Testis (tissue), 3 donors: ENCODE data around the gene ZC3H10. TPM values are rescaled to one million over a fixed set of nuclear protein-coding genes. Genes with fewer than 3 reads are reported as not detected.

Experiments
- DNase-seq: peaks from one replicate; pipeline ENCODE4 v3.0.0-alpha.2; 2019
- H3K27ac ChIP-seq, 2 donors: fragments of 200-600 bp; sonication (generic); one replicate each; pipeline ENCODE4 v1.5.1; 2019
- H3K27me3 ChIP-seq: fragments of 200-600 bp; sonication (generic); one replicate; pipeline ENCODE4 v1.5.1; 2019
- H3K36me3 ChIP-seq: fragments of 200-600 bp; sonication (generic); one replicate; pipeline ENCODE4 v1.5.1; 2017; ENCODE audit warnings: low read depth; ENCODE audit errors: missing control alignments
- H3K4me1 ChIP-seq: fragments of 200-600 bp; sonication (generic); one replicate; pipeline ENCODE4 v1.5.1; 2019
- H3K4me3 ChIP-seq, 2 donors: fragments of 200-600 bp; sonication (generic); one replicate each; pipeline ENCODE4 v1.5.1; 2017 to 2019
- H3K9me3 ChIP-seq: fragments of 200-600 bp; sonication (generic); one replicate; pipeline ENCODE4 v1.5.1; 2017
- CTCF ChIP-seq, 3 experiments: fragments of 450-650 bp in 2 of 3; fragments of 200-600 bp in 1 of 3; sonication (generic) in 1 of 3; IDR thresholded peaks; one replicate each; pipeline ENCODE4 v1.5.1; 2016 to 2019; ENCODE audit warnings: antibody characterized with exemption in 3 of 3, mild to moderate bottlenecking in 2 of 3, moderate library complexity in 1 of 3
- POLR2A ChIP-seq: fragments of 450-650 bp; IDR thresholded peaks from one replicate; pipeline ENCODE4 v1.6.1; 2017; ENCODE audit warnings: antibody characterized with exemption, mild to moderate bottlenecking, moderate library complexity
- WGBS, 2 donors: methylation state at CpG; one replicate each; pipeline ENCODE4 v1.1.5; 2018; 5-methylcytosine and 5-hydroxymethylcytosine counted together
- intact Hi-C: fragments of 100-400 bp; cut with DNase I; formaldehyde crosslinking; loops from one replicate; pipeline ENCODE4 v1.15.1; 2023; ENCODE audit warnings: low total_unique reads
- polyA plus RNA-seq: library from polyadenylated mRNA; stranded (reverse); fragments of 350-450 nt; fragmentation: Illumina TruSeq; extraction: RNeasy Lipid Tissue Mini Kit (QIAGEN cat#74804); gene quantifications from one replicate; pipeline ENCODE4 v1.2.3, GENCODE V29; 2014; ENCODE audit warnings: low read depth, low replicate concordance; ENCODE audit not compliant: insufficient read depth
- total RNA-seq, 2 donors: library from RNA; depleted of rRNA; stranded (reverse); fragments of >200 nt; gene quantifications; one replicate each; pipeline ENCODE4 v1.2.3, GENCODE V29; 2016

Gene ZC3H10
- total and polyA plus RNA-seq, 3 donors from 2014 or later, result 12.4 to 20.6 (median 16.2) TPM

GRCh38 chr12:56164345-56164729 lies 46.3 kb downstream of the ZC3H10 start:
- TF ChIP-seq POLR2A, result no peak
- no peak for TF ChIP-seq CTCF (IDR thresholded peaks at IDR 0.05)
- Histone ChIP-seq H3K9me3 (no peaks in the 10 kb centered on the region), H3K4me3 (no peak overlapping the region), H3K4me1 (peaks cover 24% of the 10 kb centered on the region), H3K27ac (no peak overlapping the region), H3K36me3 (no peaks in the 10 kb centered on the region), H3K27me3 (no peaks in the 10 kb centered on the region)
- intact Hi-C loops, result loop anchor here (5.0 kb wide), 1 partner anchor 37 kb away; the partner anchor contains the start of gene ESYT1
- no peak for DNase-seq
- 89% methylated on average over 17 of the region's 17 CpGs for WGBS, 2 donors

GRCh38 chr12:56165369-56165768 lies 47.3 kb downstream of the ZC3H10 start:
- no peaks in the 10 kb centered on the region for H3K9me3 ChIP-seq
- 17 to 70% methylated on average over 1 to 4 of the region's 4 CpGs for WGBS, 2 donors
- H3K36me3 ChIP-seq, result no peaks in the 10 kb centered on the region
- H3K27ac ChIP-seq, result no peak overlapping the region
- DNase-seq, result no peak
- no peak for TF ChIP-seq POLR2A
- TF ChIP-seq CTCF (IDR thresholded peaks at IDR 0.05), result no peak
- H3K27me3 ChIP-seq, result no peaks in the 10 kb centered on the region
- no peak overlapping the region for H3K4me3 ChIP-seq
- peaks cover 14% of the 10 kb centered on the region for H3K4me1 ChIP-seq
- intact Hi-C loops, result no loop called here

- H3K27me3 ChIP-seq, result no peaks in the 10 kb centered on the region
- intact Hi-C loops, result no loop called here
- H3K36me3 ChIP-seq, result no peaks in the 10 kb centered on the region
- no peak overlapping the region for H3K4me3 ChIP-seq
- TF ChIP-seq CTCF (IDR thresholded peaks at IDR 0.05) (no peak), POLR2A (no peak)
- 92 to 93% methylated on average over 11 of the region's 11 CpGs for WGBS, 2 donors
- no peak overlapping the region for H3K27ac ChIP-seq
- no peaks in the 10 kb centered on the region for H3K4me1 ChIP-seq
- no peak for DNase-seq
- no peaks in the 10 kb centered on the region for H3K9me3 ChIP-seq
Measured at GRCh38 chr12:56169229-56169759, 51.2 kb downstream of the ZC3H10 start.

GRCh38 chr12:56172839-56173238 lies 54.8 kb downstream of the ZC3H10 start:
- H3K36me3 ChIP-seq, result no peaks in the 10 kb centered on the region
- intact Hi-C loops, result no loop called here

More at GRCh38 chr12:56172839-56173238, 54.8 kb downstream of the ZC3H10 start:
- Histone ChIP-seq H3K9me3 (no peaks in the 10 kb centered on the region), H3K27me3 (no peaks in the 10 kb centered on the region), H3K4me3 (no peak overlapping the region), H3K4me1 (no peaks in the 10 kb centered on the region), H3K27ac (no peak overlapping the region)
- TF ChIP-seq CTCF (IDR thresholded peaks at IDR 0.05) (no peak), POLR2A (no peak)
- WGBS, 2 donors, result 87 to 99% methylated on average over 7 of the region's 7 CpGs
- DNase-seq, result no peak

Other genes with a start within 250 kb of the ZC3H10 start
- 10 to 100 TPM; 51.8 to 71.3 TPM for gene PYM1, start 190.4 kb upstream of the ZC3H10 start, total RNA-seq
- gene PYM1, start 190.4 kb upstream of the ZC3H10 start, polyA plus RNA-seq, result 51.6 TPM
- gene DGKA, start 187.1 kb upstream of the ZC3H10 start, total RNA-seq, result 10 to 100 TPM; 28.9 to 40.4 TPM
- 40.3 TPM for gene DGKA, start 187.1 kb upstream of the ZC3H10 start, polyA plus RNA-seq
- gene PMEL, start 152.2 kb upstream of the ZC3H10 start, total RNA-seq, result 10 to 100 TPM in 1 of 2 donors, 1 to 10 TPM in 1; 8.9 to 11.1 TPM
- gene PMEL, start 152.2 kb upstream of the ZC3H10 start, polyA plus RNA-seq, result 8.2 TPM
- gene CDK2, start 151.4 kb upstream of the ZC3H10 start, total RNA-seq, result 10 to 100 TPM; 16.5 to 20.3 TPM
- 19.8 TPM for gene CDK2, start 151.4 kb upstream of the ZC3H10 start, polyA plus RNA-seq
- 100 to 1,000 TPM; 144 to 198 TPM for gene RAB5B, start 144.2 kb upstream of the ZC3H10 start, total RNA-seq
- 139 TPM for gene RAB5B, start 144.2 kb upstream of the ZC3H10 start, polyA plus RNA-seq
- gene SUOX, start 121.0 kb upstream of the ZC3H10 start, total RNA-seq, result 10 to 100 TPM in 1 of 2 donors, 1 to 10 TPM in 1; 9.5 to 14.3 TPM
- 14.1 TPM for gene SUOX, start 121.0 kb upstream of the ZC3H10 start, polyA plus RNA-seq
- gene IKZF4, start 97.2 kb upstream of the ZC3H10 start, total RNA-seq, result 10 to 100 TPM; 10.7 to 13.9 TPM
- 17.7 TPM for gene IKZF4, start 97.2 kb upstream of the ZC3H10 start, polyA plus RNA-seq
- 100 to 1,000 TPM; 395 to 568 TPM for gene RPS26, start 76.3 kb upstream of the ZC3H10 start, total RNA-seq
- 197 TPM for gene RPS26, start 76.3 kb upstream of the ZC3H10 start, polyA plus RNA-seq
- 1 to 10 TPM; 3.3 to 9.8 TPM for gene ERBB3, start 38.1 kb upstream of the ZC3H10 start, total RNA-seq
- gene ERBB3, start 38.1 kb upstream of the ZC3H10 start, polyA plus RNA-seq, result 6.1 TPM
- 10 to 100 TPM; 61.0 to 81.4 TPM for gene PA2G4, start 13.7 kb upstream of the ZC3H10 start, total RNA-seq
- 190 TPM for gene PA2G4, start 13.7 kb upstream of the ZC3H10 start, polyA plus RNA-seq
- gene RPL41, start 1.6 kb upstream of the ZC3H10 start, total RNA-seq, result 1,000 to 10,000 TPM; 1,066 to 1,985 TPM
- gene RPL41, start 1.6 kb upstream of the ZC3H10 start, polyA plus RNA-seq, result 2,323 TPM
- 10 to 100 TPM; 72.0 to 99.8 TPM for gene ESYT1, start 10.0 kb downstream of the ZC3H10 start, total RNA-seq
- 50.8 TPM for gene ESYT1, start 10.0 kb downstream of the ZC3H10 start, polyA plus RNA-seq
- 100 to 1,000 TPM; 229 to 428 TPM for gene MYL6B, start 34.3 kb downstream of the ZC3H10 start, total RNA-seq
- 480 TPM for gene MYL6B, start 34.3 kb downstream of the ZC3H10 start, polyA plus RNA-seq
- gene MYL6, start 40.1 kb downstream of the ZC3H10 start, total RNA-seq, result 1,000 to 10,000 TPM in 1 of 2 donors, 100 to 1,000 TPM in 1; 939 to 1,373 TPM
- 1,271 TPM for gene MYL6, start 40.1 kb downstream of the ZC3H10 start, polyA plus RNA-seq
- gene SMARCC2, start 71.2 kb downstream of the ZC3H10 start, total RNA-seq, result 100 to 1,000 TPM; 106 to 148 TPM
- gene SMARCC2, start 71.2 kb downstream of the ZC3H10 start, polyA plus RNA-seq, result 69.5 TPM
- 10 to 100 TPM; 63.7 to 70.2 TPM for gene RNF41, start 103.7 kb downstream of the ZC3H10 start, total RNA-seq
- 49.3 TPM for gene RNF41, start 103.7 kb downstream of the ZC3H10 start, polyA plus RNA-seq
- 10 to 100 TPM; 27.5 to 30.4 TPM for gene NABP2, start 106.1 kb downstream of the ZC3H10 start, total RNA-seq
- gene NABP2, start 106.1 kb downstream of the ZC3H10 start, polyA plus RNA-seq, result 40.8 TPM
- under 1 TPM in 1 of 2 donors, not detected in 1; 0.87 TPM for gene SLC39A5, start 111.8 kb downstream of the ZC3H10 start, total RNA-seq
- 3.9 TPM for gene SLC39A5, start 111.8 kb downstream of the ZC3H10 start, polyA plus RNA-seq
- 10 to 100 TPM; 26.8 to 32.3 TPM for gene ANKRD52, start 140.1 kb downstream of the ZC3H10 start, total RNA-seq
- 20.1 TPM for gene ANKRD52, start 140.1 kb downstream of the ZC3H10 start, polyA plus RNA-seq
- 10 to 100 TPM; 24.2 to 26.9 TPM for gene COQ10A, start 148.7 kb downstream of the ZC3H10 start, total RNA-seq
- gene COQ10A, start 148.7 kb downstream of the ZC3H10 start, polyA plus RNA-seq, result 10.6 TPM
- 10 to 100 TPM; 67.8 to 70.2 TPM for gene CS, start 182.1 kb downstream of the ZC3H10 start, total RNA-seq
- gene CS, start 182.1 kb downstream of the ZC3H10 start, polyA plus RNA-seq, result 63.8 TPM
- gene CNPY2, start 197.7 kb downstream of the ZC3H10 start, total RNA-seq, result 10 to 100 TPM; 62.4 to 63.3 TPM
- 82.5 TPM for gene CNPY2, start 197.7 kb downstream of the ZC3H10 start, polyA plus RNA-seq
- 100 to 1,000 TPM; 105 to 155 TPM for gene PAN2, start 215.7 kb downstream of the ZC3H10 start, total RNA-seq
- gene PAN2, start 215.7 kb downstream of the ZC3H10 start, polyA plus RNA-seq, result 119 TPM
- gene IL23A, start 220.6 kb downstream of the ZC3H10 start, total RNA-seq, result 1 to 10 TPM; 8.1 to 8.4 TPM
- 34.9 TPM for gene IL23A, start 220.6 kb downstream of the ZC3H10 start, polyA plus RNA-seq
- gene STAT2, start 241.8 kb downstream of the ZC3H10 start, total RNA-seq, result 100 to 1,000 TPM; 110 to 122 TPM
- gene STAT2, start 241.8 kb downstream of the ZC3H10 start, polyA plus RNA-seq, result 57.0 TPM
- not detected for gene APOF, start 244.6 kb downstream of the ZC3H10 start, total RNA-seq
- not detected for gene APOF, start 244.6 kb downstream of the ZC3H10 start, polyA plus RNA-seq